GM12878 (cell line): ENCODE measurements around the gene MPHOSPH8. TPM values are rescaled to one million over a fixed set of nuclear protein-coding genes. Genes with fewer than 3 reads are reported as not detected.
A peak's percentile ranks its signal among the peaks of the same experiment; 100 is the strongest.

Source experiments
- E2F8 ChIP-seq: fragments of 450-650 bp; IDR thresholded peaks from 2 replicates; pipeline ENCODE4 v1.6.1; 2018; ENCODE audit warnings: mild to moderate bottlenecking, low read depth, moderate library complexity; ENCODE audit not compliant: partially characterized antibody
- E4F1 ChIP-seq: fragments of 450-650 bp; IDR thresholded peaks from 2 replicates; pipeline ENCODE4 v1.6.1; 2018; ENCODE audit warnings: borderline replicate concordance, mild to moderate bottlenecking; ENCODE audit not compliant: partially characterized antibody
- ELK1 ChIP-seq: IDR thresholded peaks from 2 replicates; pipeline ENCODE4 v1.6.1; 2012; ENCODE audit warnings: low read depth, low read length, improper control_type of control experiment
- HCFC1 ChIP-seq: fragments of 150-350 bp; IDR thresholded peaks from 2 replicates; pipeline ENCODE4 v1.6.1; 2014; ENCODE audit warnings: low read length
- HDAC6 ChIP-seq: fragments of 200-600 bp; sonication (generic); IDR thresholded peaks from one replicate; pipeline ENCODE4 v1.8.0; 2017; ENCODE audit warnings: antibody characterized with exemption; ENCODE audit not compliant: unreplicated experiment
- IKZF2 ChIP-seq, 2 experiments: fragments of 450-650 bp; IDR thresholded peaks; 2 replicates each; pipeline ENCODE4 v1.6.1; 2017; ENCODE audit warnings: mild to moderate bottlenecking in 2 of 2, moderate library complexity in 2 of 2
- LARP7 ChIP-seq: fragments of 450-650 bp; IDR thresholded peaks from 2 replicates; pipeline ENCODE4 v1.6.1; 2017; ENCODE audit warnings: mild to moderate bottlenecking
- MYC ChIP-seq: IDR thresholded peaks from 2 replicates; pipeline ENCODE4 v1.6.1; 2011; ENCODE audit warnings: mild to moderate bottlenecking, low read length, moderate library complexity, inconsistent platforms; ENCODE audit not compliant: insufficient read depth, insufficient replicate concordance, insufficient read length, severe bottlenecking
- NR2F1 ChIP-seq: fragments of 450-650 bp; conservative IDR thresholded peaks from 2 replicates; pipeline ENCODE4 v1.6.1; 2017; ENCODE audit warnings: mild to moderate bottlenecking
- PAX5 ChIP-seq: IDR thresholded peaks from 2 replicates; pipeline ENCODE4 v1.6.1; 2011; ENCODE audit warnings: low read depth, low read length, borderline replicate concordance
- RB1 ChIP-seq: fragments of 450-650 bp; formaldehyde crosslinking; IDR thresholded peaks from 2 replicates; pipeline ENCODE4 v1.6.1; 2017; ENCODE audit warnings: mild to moderate bottlenecking, borderline replicate concordance
- SMAD5 ChIP-seq: IDR thresholded peaks from 2 replicates; pipeline ENCODE4 v1.6.1; 2016; ENCODE audit warnings: antibody characterized with exemption, low read depth
- SUZ12 ChIP-seq: fragments of 200-600 bp; sonication (generic); IDR thresholded peaks from one replicate; pipeline ENCODE4 v1.6.1; 2018; ENCODE audit warnings: antibody characterized with exemption, mild to moderate bottlenecking; ENCODE audit not compliant: unreplicated experiment
- WRNIP1 ChIP-seq: IDR thresholded peaks from 2 replicates; pipeline ENCODE4 v1.6.1; 2011; ENCODE audit warnings: low read depth, low read length, improper control_type of control experiment, borderline replicate concordance
- ZBTB40 ChIP-seq: fragments of 450-650 bp; IDR thresholded peaks from 2 replicates; pipeline ENCODE4 v1.6.1; 2016; ENCODE audit warnings: mild to moderate bottlenecking, moderate library complexity, borderline replicate concordance
- ZSCAN29 ChIP-seq: fragments of 450-650 bp; IDR thresholded peaks from 2 replicates; pipeline ENCODE4 v1.6.1; 2017; ENCODE audit warnings: mild to moderate bottlenecking, moderate library complexity
- polyA plus RNA-seq, 11 experiments: library from polyadenylated mRNA; depleted of rRNA in 4 of 11; unstranded in 6 of 11; stranded (reverse) in 5 of 11; fragments of >200 nt; fragmentation: Nextera tagmentation in 4 of 11; fragmentation: Illumina TruSeq in 1 of 11; extraction: Ambion mirVana in 4 of 11; extraction: Trizol in 1 of 11; gene quantifications; 1 replicate in 1 of 11; 2 replicates in 10 of 11; pipeline versions ENCODE4 v1.2.1 to v1.2.3, GENCODE V29; 2011 to 2016; ENCODE audit warnings: inconsistent platforms in 2 of 11, missing spikeins in 2 of 11, low read depth in 1 of 11
- total RNA-seq, 4 experiments: library from RNA; depleted of rRNA in 3 of 4; stranded (reverse); fragments of >200 nt in 3 of 4; fragmentation: Illumina TruSeq in 1 of 4; extraction: Trizol in 1 of 4; gene quantifications; 2 replicates each; pipeline versions ENCODE4 v1.2.1 to v1.2.3, GENCODE V29; 2013 to 2021

The MPHOSPH8 gene
- total and polyA plus RNA-seq, 10 of the 15 experiments (the other 5 are each of a cell fraction or from before 2014, with no cell fraction given), result 15.9 to 34.9 (median 26.9) TPM

GRCh38 chr13:19601749-19602725 is 31.4 kb upstream of the MPHOSPH8 start (continued):
- TF ChIP-seq E4F1, result no peak
- TF ChIP-seq HDAC6, result no peak
- TF ChIP-seq ELK1, result no peak
- peak; percentile 81 for TF ChIP-seq NR2F1
- peak; percentile 43; the same call in 1 of the 2 replicates for TF ChIP-seq RB1
- TF ChIP-seq SMAD5, result no peak
- TF ChIP-seq MYC, result peak; percentile 71
- TF ChIP-seq PAX5, result no peak
- TF ChIP-seq SUZ12, result no peak
- TF ChIP-seq LARP7, result peak; percentile 85; the same call in 1 of the 2 replicates
- no peak for TF ChIP-seq IKZF2 (IDR thresholded peaks at IDR 0.05)
- no peak for TF ChIP-seq E2F8
- TF ChIP-seq HCFC1, result no peak
- no peak for TF ChIP-seq WRNIP1
- TF ChIP-seq ZBTB40, result no peak
- 0 out of 2 replicates have a peak, but pooled peaks have one; percentile 35 for TF ChIP-seq ZSCAN29
